H1 (cell line): Measurements from ENCODE around the gene EHD2. TPM values are rescaled to one million over a fixed set of nuclear protein-coding genes. Genes with fewer than 3 reads are reported as not detected.

ENCODE experiments used
- ASH2L ChIP-seq: fragments of 200-600, 300-600 bp; sonication (generic); IDR thresholded peaks from one replicate; pipeline ENCODE4 v1.7.1; 2017; ENCODE audit warnings: low read length
- CBX5 ChIP-seq: fragments of 300-800, 300-1000 bp; sonication (generic); IDR thresholded peaks from 2 replicates; pipeline ENCODE4 v1.7.1; 2016; ENCODE audit warnings: antibody characterized with exemption, low read length, low read depth
- CBX8 ChIP-seq: fragments of 300-800, 300-1000 bp; sonication (generic); IDR thresholded peaks from 2 replicates; pipeline ENCODE4 v1.7.1; 2016; ENCODE audit warnings: low read depth, low read length, borderline replicate concordance
- CHD2 ChIP-seq: IDR thresholded peaks from 2 replicates; pipeline ENCODE4 v1.6.1; 2012; ENCODE audit warnings: low read length, improper control_type of control experiment
- EZH2 ChIP-seq: fragments of 200-600 bp; sonication (generic); IDR thresholded peaks from 2 replicates; pipeline ENCODE4 v1.7.1; 2012; ENCODE audit warnings: low read depth, mild to moderate bottlenecking, moderate library complexity, low read length, inconsistent platforms; ENCODE audit not compliant: severe bottlenecking
- HDAC2 ChIP-seq, 2 experiments: fragments of 300-600 bp in 1 of 2; sonication (generic) in 1 of 2; IDR thresholded peaks; 2 replicates each; pipeline ENCODE4 v1.6.1; 2011 to 2012; ENCODE audit warnings: low read depth in 2 of 2, low read length in 2 of 2, mild to moderate bottlenecking in 2 of 2, moderate library complexity in 2 of 2, borderline replicate concordance in 1 of 2, inconsistent platforms in 1 of 2
- JUND ChIP-seq: IDR thresholded peaks from 2 replicates; pipeline ENCODE4 v1.6.1; 2011; ENCODE audit warnings: mild to moderate bottlenecking, improper control_type of control experiment, low read length
- KDM1A ChIP-seq: fragments of 200-600, 300-600 bp; sonication (generic); IDR thresholded peaks from 2 replicates; pipeline ENCODE4 v1.7.1; 2016; ENCODE audit warnings: mild to moderate bottlenecking, low read length, borderline replicate concordance
- RNF2 ChIP-seq: fragments of 200-900, 300-1000 bp; sonication (generic); IDR thresholded peaks from 2 replicates; pipeline ENCODE4 v1.7.1; 2016; ENCODE audit warnings: borderline replicate concordance, low read depth, mild to moderate bottlenecking, antibody characterized with exemption, low read length; ENCODE audit not compliant: poor library complexity, severe bottlenecking; ENCODE audit errors: missing control alignments
- SAP30 ChIP-seq: fragments of 300-600 bp; sonication (generic); IDR thresholded peaks from 2 replicates; pipeline ENCODE4 v1.7.1; 2012; ENCODE audit warnings: low read length, moderate library complexity, mild to moderate bottlenecking, inconsistent platforms; ENCODE audit not compliant: insufficient read depth, insufficient replicate concordance
- SIX5 ChIP-seq: IDR thresholded peaks from 2 replicates; pipeline ENCODE4 v1.6.1; 2011; ENCODE audit warnings: mild to moderate bottlenecking, low read depth, low read length
- SP2 ChIP-seq: IDR thresholded peaks from 2 replicates; pipeline ENCODE4 v1.6.1; 2012; ENCODE audit warnings: mild to moderate bottlenecking, low read length, inconsistent platforms
- SUZ12 ChIP-seq: fragments of 200-600 bp; sonication (generic); IDR thresholded peaks from 2 replicates; pipeline ENCODE4 v1.6.1; 2012; ENCODE audit warnings: mild to moderate bottlenecking, inconsistent platforms, low read length, moderate library complexity, mixed read lengths
- TAF7 ChIP-seq: optimal IDR thresholded peaks from 2 replicates; pipeline ENCODE3; 2011; ENCODE audit warnings: low read depth, mild to moderate bottlenecking, inconsistent platforms, low read length, moderate library complexity, borderline replicate concordance
- YY1 ChIP-seq: IDR thresholded peaks from 2 replicates; pipeline ENCODE4 v1.6.1; 2011; ENCODE audit warnings: low read depth, mild to moderate bottlenecking, low read length
- polyA plus RNA-seq, 7 experiments: library from polyadenylated mRNA; depleted of rRNA in 3 of 7; stranded (reverse) in 5 of 7; unstranded in 2 of 7; fragments of >200 nt in 5 of 7; fragments of 200-250 nt in 2 of 7; gene quantifications; 1 replicate in 5 of 7; 2 replicates in 1 of 7; 4 replicates in 1 of 7; pipeline versions ENCODE4 v1.2.1 to v1.2.3, GENCODE V29; 2011 to 2013; ENCODE audit warnings: missing spikeins in 2 of 7, mixed read lengths in 2 of 7
- total RNA-seq: library from RNA; stranded (reverse); fragmentation: NEBNext Ultra II Directional; extraction: Animal tissue kit (Norgen Biotek cat#: 25700); gene quantifications from 2 replicates; pipeline ENCODE4 v1.2.1, GENCODE V29; 2021
- TF ChIP-seq, protein P1 (sequence below): IDR thresholded peaks from 2 replicates; pipeline ENCODE4 v1.6.1; 2011; ENCODE audit warnings: low read length, improper control_type of control experiment

The EHD2 gene
- total and polyA plus RNA-seq, 2 of the 8 experiments (the other 6 are each of a cell fraction or from before 2014, with no cell fraction given) = 4.5 to 14.3 TPM

- TF ChIP-seq YY1 (no peak), CBX8 (no peak), CHD2 (no peak), KDM1A (no peak), HDAC2 (IDR thresholded peaks at IDR 0.05; ENCODE audit: borderline replicate concordance in 1 of 2, low read depth in 2 of 2, low read length in 2 of 2) (no peak), ASH2L (no peak), RNF2 (no peak), SAP30 (no peak), SIX5 (no peak), SUZ12 (0 out of 2 replicates have a peak, but pooled peaks have one; percentile 25), TAF7 (no peak), CBX5 (no peak), SP2 (no peak), JUND (peak; percentile 74; the same call in 1 of the 2 replicates), EZH2 (no peak)
- TF ChIP-seq, protein P1, sequence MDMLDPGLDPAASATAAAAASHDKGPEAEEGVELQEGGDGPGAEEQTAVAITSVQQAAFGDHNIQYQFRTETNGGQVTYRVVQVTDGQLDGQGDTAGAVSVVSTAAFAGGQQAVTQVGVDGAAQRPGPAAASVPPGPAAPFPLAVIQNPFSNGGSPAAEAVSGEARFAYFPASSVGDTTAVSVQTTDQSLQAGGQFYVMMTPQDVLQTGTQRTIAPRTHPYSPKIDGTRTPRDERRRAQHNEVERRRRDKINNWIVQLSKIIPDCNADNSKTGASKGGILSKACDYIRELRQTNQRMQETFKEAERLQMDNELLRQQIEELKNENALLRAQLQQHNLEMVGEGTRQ = no peak
These were observed 16.2 kb downstream of the EHD2 start (continued) for GRCh38 chr19:47729468-47729798.
